AG10803 (cell line): ENCODE measurements around the gene ZBTB38.

Experiments
- DNase-seq: peaks from one replicate; pipeline ENCODE4 v3.0.0; 2010; ENCODE audit warnings: low read depth
- H3K4me3 ChIP-seq: 2 replicates; pipeline ENCODE4 v1.5.1; 2011; ENCODE audit warnings: mild to moderate bottlenecking, low read length, control low read depth
- CTCF ChIP-seq: conservative IDR thresholded peaks from 2 replicates; pipeline ENCODE4 v1.5.1; 2011; ENCODE audit warnings: mild to moderate bottlenecking, low read length, control low read depth, inconsistent platforms

ZBTB38 gene

GRCh38 chr3:141367038-141367730, 1.1 kb upstream of the ZBTB38 start:
- peak overlapping the region; percentile 13 for H3K4me3 ChIP-seq
- no peak for TF ChIP-seq CTCF
- peak; percentile 100 for DNase-seq

- TF ChIP-seq CTCF = no peak
- peak overlapping the region; percentile 23 for H3K4me3 ChIP-seq
- no peak for DNase-seq
These were observed 856 bp downstream of the ZBTB38 start for GRCh38 chr3:141368925-141369794.

- H3K4me3 ChIP-seq = no peak overlapping the region
- DNase-seq = peak; percentile 84
- TF ChIP-seq CTCF = peak; percentile 34
These were observed 1.8 kb downstream of the ZBTB38 start for GRCh38 chr3:141370065-141370533.

GRCh38 chr3:141371882-141372281, 3.6 kb downstream of the ZBTB38 start:
- no peak for DNase-seq
- TF ChIP-seq CTCF = no peak
- no peak overlapping the region for H3K4me3 ChIP-seq

GRCh38 chr3:141372656-141373055, 4.4 kb downstream of the ZBTB38 start:
- TF ChIP-seq CTCF = no peak
- no peak for DNase-seq
- H3K4me3 ChIP-seq = no peak overlapping the region

GRCh38 chr3:141373232-141373631, 4.9 kb downstream of the ZBTB38 start:
- TF ChIP-seq CTCF = no peak
- no peak overlapping the region for H3K4me3 ChIP-seq
- no peak for DNase-seq
